Measurements from ENCODE around the gene PPP6C.

DNA sequence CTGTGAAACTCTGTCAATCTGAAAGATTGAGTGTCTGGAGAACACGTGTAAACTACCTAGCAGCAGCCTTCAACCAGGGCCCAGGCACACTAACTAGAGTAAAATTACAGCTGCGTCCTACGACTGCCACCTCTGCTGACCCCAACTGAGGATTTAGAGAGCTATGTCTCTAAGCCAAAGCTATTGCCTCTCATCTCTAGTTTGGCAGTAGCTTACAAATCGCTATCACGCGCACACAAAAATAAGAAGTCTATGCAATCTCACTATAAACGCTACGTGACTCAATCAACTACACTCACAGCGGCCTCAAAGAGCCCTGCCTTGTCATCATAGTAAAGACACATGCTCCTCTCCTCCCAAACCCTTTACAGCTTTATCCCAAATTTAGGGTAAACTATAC is 8.7 kb downstream of the PPP6C start:
- no peak for TF ChIP-seq NFRKB (IDR thresholded peaks at IDR 0.05)
- TF ChIP-seq ARNT (IDR thresholded peaks at IDR 0.05), result no peak
- no peak for TF ChIP-seq HDGF (IDR thresholded peaks at IDR 0.05; ENCODE audit: borderline replicate concordance)

Data from HEK293T (cell line).